Testis (tissue), 3 donors: ENCODE measurements around the gene RPF1. TPM values are rescaled to one million over a fixed set of nuclear protein-coding genes. Genes with fewer than 3 reads are reported as not detected.
A peak's percentile ranks its signal among the peaks of the same experiment; 100 is the strongest.
"Not testable (repeated sequence)": the region's sequence is repeated elsewhere in the genome, so short reads cannot be mapped to it uniquely, and the experiment has no call there.

Experiments used
- DNase-seq: peaks from one replicate; pipeline ENCODE4 v3.0.0-alpha.2; 2019
- H3K27ac ChIP-seq, 2 donors: fragments of 200-600 bp; sonication (generic); one replicate each; pipeline ENCODE4 v1.5.1; 2019
- H3K27me3 ChIP-seq: fragments of 200-600 bp; sonication (generic); one replicate; pipeline ENCODE4 v1.5.1; 2019
- H3K36me3 ChIP-seq: fragments of 200-600 bp; sonication (generic); one replicate; pipeline ENCODE4 v1.5.1; 2017; ENCODE audit warnings: low read depth; ENCODE audit errors: missing control alignments
- H3K4me1 ChIP-seq: fragments of 200-600 bp; sonication (generic); one replicate; pipeline ENCODE4 v1.5.1; 2019
- H3K4me3 ChIP-seq, 2 donors: fragments of 200-600 bp; sonication (generic); one replicate each; pipeline ENCODE4 v1.5.1; 2017 to 2019
- H3K9me3 ChIP-seq: fragments of 200-600 bp; sonication (generic); one replicate; pipeline ENCODE4 v1.5.1; 2017
- CTCF ChIP-seq, 3 experiments: fragments of 450-650 bp in 2 of 3; fragments of 200-600 bp in 1 of 3; sonication (generic) in 1 of 3; IDR thresholded peaks; one replicate each; pipeline ENCODE4 v1.5.1; 2016 to 2019; ENCODE audit warnings: antibody characterized with exemption in 3 of 3, mild to moderate bottlenecking in 2 of 3, moderate library complexity in 1 of 3
- POLR2A ChIP-seq: fragments of 450-650 bp; IDR thresholded peaks from one replicate; pipeline ENCODE4 v1.6.1; 2017; ENCODE audit warnings: antibody characterized with exemption, mild to moderate bottlenecking, moderate library complexity
- WGBS, 2 donors: methylation state at CpG; one replicate each; pipeline ENCODE4 v1.1.5; 2018; 5-methylcytosine and 5-hydroxymethylcytosine counted together
- intact Hi-C: fragments of 100-400 bp; cut with DNase I; formaldehyde crosslinking; loops from one replicate; pipeline ENCODE4 v1.15.1; 2023; ENCODE audit warnings: low total_unique reads
- polyA plus RNA-seq: library from polyadenylated mRNA; stranded (reverse); fragments of 350-450 nt; fragmentation: Illumina TruSeq; extraction: RNeasy Lipid Tissue Mini Kit (QIAGEN cat#74804); gene quantifications from one replicate; pipeline ENCODE4 v1.2.3, GENCODE V29; 2014; ENCODE audit warnings: low read depth, low replicate concordance; ENCODE audit not compliant: insufficient read depth
- total RNA-seq, 2 donors: library from RNA; depleted of rRNA; stranded (reverse); fragments of >200 nt; gene quantifications; one replicate each; pipeline ENCODE4 v1.2.3, GENCODE V29; 2016

Gene RPF1
- total and polyA plus RNA-seq, 3 donors from 2014 or later: 41.9 to 62.2 (median 49.2) TPM

GRCh38 chr1:84504580-84505492 lies 25.8 kb downstream of the RPF1 start:
- 3 to 5% methylated on average over 17 of the region's 17 CpGs for WGBS, 2 donors
- Histone ChIP-seq H3K4me3 (peak overlapping the region; percentile 63 to 90), H3K4me1 (peaks cover 26% of the 10 kb centered on the region), H3K9me3 (no peaks in the 10 kb centered on the region), H3K36me3 (no peaks in the 10 kb centered on the region), H3K27ac (peak overlapping the region; percentile 88 to 98), H3K27me3 (no peaks in the 10 kb centered on the region)
- TF ChIP-seq CTCF (IDR thresholded peaks at IDR 0.05) (no peak), POLR2A (no peak)
- DNase-seq: no peak
- intact Hi-C loops: no loop called here

GRCh38 chr1:84505493-84506001 lies 26.5 kb downstream of the RPF1 start:
- intact Hi-C loops: no loop called here
- Histone ChIP-seq H3K27me3 (no peaks in the 10 kb centered on the region), H3K4me1 (peaks cover 25% of the 10 kb centered on the region), H3K36me3 (no peaks in the 10 kb centered on the region), H3K27ac (peak overlapping the region; percentile 88 to 98), H3K4me3 (peak overlapping the region; percentile 63 to 90), H3K9me3 (no peaks in the 10 kb centered on the region)
- TF ChIP-seq CTCF (IDR thresholded peaks at IDR 0.05): no peak
- no peak for TF ChIP-seq POLR2A
- DNase-seq: no peak
- 0 to 1% methylated on average over 16 to 35 of the region's 47 CpGs for WGBS, 2 donors

- Histone ChIP-seq H3K4me3 (peak within 1 kb of the TSS; percentile 63 to 90), H3K27ac (peak within 1 kb of the TSS; percentile 88 to 98), H3K4me1 (peaks cover 21% of the 10 kb centered on the region), H3K9me3 (no peaks in the 10 kb centered on the region), H3K27me3 (no peaks in the 10 kb centered on the region), H3K36me3 (no peaks in the 10 kb centered on the region)
- TF ChIP-seq CTCF (IDR thresholded peaks at IDR 0.05): no peak
- peak; percentile 22 for TF ChIP-seq POLR2A
- WGBS, 2 donors: 0% methylated on average over 21 to 55 of the region's 60 CpGs
- DNase-seq: peak; percentile 99
- intact Hi-C loops: no loop called here
These were observed 27.1 kb downstream of the RPF1 start, which contains the start of the genes GNG5 and SPATA1 for GRCh38 chr1:84506002-84506728. TSS of gene GNG5 (minus strand) at chr1:84506581. CDS start at chr1:84506091, 490 bp downstream. TSS of gene SPATA1 (plus strand) at chr1:84506386. CDS start at chr1:84516360, 9,974 bp downstream.

GRCh38 chr1:84506729-84507453 lies 27.8 kb downstream of the RPF1 start:
- Histone ChIP-seq H3K27me3 (no peaks in the 10 kb centered on the region), H3K27ac (peak overlapping the region; percentile 88 to 98), H3K4me3 (peak overlapping the region; percentile 63 to 90), H3K4me1 (peaks cover 21% of the 10 kb centered on the region), H3K9me3 (no peaks in the 10 kb centered on the region), H3K36me3 (no peaks in the 10 kb centered on the region)
- TF ChIP-seq POLR2A: no peak
- no peak for TF ChIP-seq CTCF (IDR thresholded peaks at IDR 0.05)
- WGBS, 2 donors: 16 to 21% methylated on average over 14 to 26 of the region's 26 CpGs
- intact Hi-C loops: no loop called here
- no peak for DNase-seq

GRCh38 chr1:84507887-84508286 lies 28.8 kb downstream of the RPF1 start:
- H3K9me3 ChIP-seq, H3K27ac ChIP-seq, DNase-seq, intact Hi-C loops, H3K4me3 ChIP-seq, H3K36me3 ChIP-seq, H3K27me3 ChIP-seq: not testable (repeated sequence)
- 62 to 72% methylated on average over 14 of the region's 14 CpGs for WGBS, 2 donors
- peaks cover 18% of the 10 kb centered on the region for H3K4me1 ChIP-seq
